ENCODE data around the gene ACSM3.

The ACSM3 gene

DNA sequence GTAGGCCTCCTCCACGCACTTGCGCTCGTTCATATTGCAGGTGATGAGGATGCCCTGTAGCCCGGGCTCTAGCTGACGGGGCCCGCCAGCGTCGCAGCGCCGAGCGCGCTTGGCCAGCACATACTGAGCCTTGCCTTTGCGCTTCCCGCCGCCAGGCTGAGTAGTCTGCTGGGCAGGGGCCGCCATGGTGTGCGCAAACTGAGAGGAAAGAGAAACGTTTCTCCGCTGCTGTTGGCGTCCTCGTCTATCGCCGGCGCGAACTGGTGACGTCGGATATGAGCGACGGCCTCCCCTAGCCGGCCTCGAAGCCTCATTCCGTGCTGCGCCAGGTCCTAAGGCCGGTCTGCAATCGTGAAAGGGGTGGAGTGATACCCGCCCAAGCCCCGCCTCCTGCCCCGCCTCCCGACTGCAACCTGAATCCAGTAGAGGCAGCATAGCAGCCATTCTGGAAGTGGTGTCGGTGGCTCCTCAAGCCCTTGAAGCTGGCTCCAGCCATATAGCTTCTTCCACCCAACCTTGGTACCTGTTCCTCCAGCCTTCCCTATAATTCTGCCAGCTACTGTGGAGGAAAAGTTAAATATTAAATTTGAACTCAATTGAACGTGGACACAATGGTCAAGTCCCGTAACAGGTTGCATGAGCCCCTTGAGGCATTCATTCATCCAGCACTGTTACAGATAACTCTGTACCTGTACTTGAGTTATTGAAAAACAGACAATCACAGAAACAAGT, 22.1 kb upstream of the ACSM3 start, which contains the start of gene THUMPD1:
Gene THUMPD1 (minus strand): TSS at position 265 of the 732 bp plus-strand sequence. CDS start 79 bp downstream, at position 186.
- peak within 1 kb of the TSS; percentile 96 for H3K23ac ChIP-seq (ENCODE audit: low read depth, low read length, poor library complexity)
- no peak within 1 kb of the TSS for H2BK12ac ChIP-seq (ENCODE audit: low read length)
- peak within 1 kb of the TSS; percentile 91 for H2BK5ac ChIP-seq (ENCODE audit: low read length)
- DNase-seq (ENCODE audit: low spot score) = peak; percentile 89
- no peak within 1 kb of the TSS for H4K91ac ChIP-seq (ENCODE audit: low read depth, low read length, poor library complexity)
- H3K4ac ChIP-seq (ENCODE audit: low read length) = no peak within 1 kb of the TSS
- peak within 1 kb of the TSS; percentile 99 for H3K18ac ChIP-seq (ENCODE audit: low read length)
- H3K79me1 ChIP-seq (ENCODE audit: low read depth, low read length) = no peaks in the 10 kb centered on the region
- H2AK5ac ChIP-seq (ENCODE audit: low read depth, low read length) = no peak within 1 kb of the TSS
- H3K4me1 ChIP-seq (ENCODE audit: control insufficient read depth in 2 of 2, insufficient read depth in 1 of 2, low read depth in 1 of 2, low read length in 2 of 2) = peaks cover 3% of the 10 kb centered on the region in 2 donors
- peak within 1 kb of the TSS; percentile 89 to 100 for H3K4me3 ChIP-seq (ENCODE audit: low read length in 2 of 2)
- H2BK15ac ChIP-seq (ENCODE audit: low read length) = no peak within 1 kb of the TSS
- peak within 1 kb of the TSS; percentile 76 for H3K27ac ChIP-seq (replicated peaks; ENCODE audit: low read length)
- H3K36me3 ChIP-seq (replicated peaks in 1 of 2; ENCODE audit: control insufficient read depth in 2 of 2, insufficient read depth in 2 of 2, low read length in 2 of 2) = peaks cover 8 to 33% of the 10 kb centered on the region in 2 donors
- H3K14ac ChIP-seq (ENCODE audit: low read length) = peak within 1 kb of the TSS; percentile 99
- H3K9me3 ChIP-seq (replicated peaks in 1 of 2; ENCODE audit: control insufficient read depth in 2 of 2, insufficient read depth in 1 of 2, low read depth in 1 of 2, low read length in 2 of 2) = peaks cover 0 to 2% of the 10 kb centered on the region in 2 donors
- H2AFZ ChIP-seq (ENCODE audit: low read length) = peak within 1 kb of the TSS; percentile 100
- peak within 1 kb of the TSS; percentile 49 for H4K8ac ChIP-seq (ENCODE audit: low read depth, low read length)
- no CpG with 5 or more reads among the region's 42 CpGs for WGBS, 2 donors (ENCODE audit: extremely low coverage in 2 of 2, insufficient read length in 2 of 2, insufficient replicate concordance in 1 of 2)
- no peaks in the 10 kb centered on the region for H3K27me3 ChIP-seq (ENCODE audit: control insufficient read depth in 3 of 3, insufficient read depth in 3 of 3, low read depth in 1 of 3, low read length in 3 of 3)
- H2BK120ac ChIP-seq (ENCODE audit: low read depth, low read length) = no peak within 1 kb of the TSS
- H3K4me2 ChIP-seq (ENCODE audit: insufficient read depth, low read length, poor library complexity, severe bottlenecking) = peak within 1 kb of the TSS; percentile 81
- peak within 1 kb of the TSS; percentile 100 for H3K9ac ChIP-seq (ENCODE audit: low read depth, low read length, poor library complexity)

DNA sequence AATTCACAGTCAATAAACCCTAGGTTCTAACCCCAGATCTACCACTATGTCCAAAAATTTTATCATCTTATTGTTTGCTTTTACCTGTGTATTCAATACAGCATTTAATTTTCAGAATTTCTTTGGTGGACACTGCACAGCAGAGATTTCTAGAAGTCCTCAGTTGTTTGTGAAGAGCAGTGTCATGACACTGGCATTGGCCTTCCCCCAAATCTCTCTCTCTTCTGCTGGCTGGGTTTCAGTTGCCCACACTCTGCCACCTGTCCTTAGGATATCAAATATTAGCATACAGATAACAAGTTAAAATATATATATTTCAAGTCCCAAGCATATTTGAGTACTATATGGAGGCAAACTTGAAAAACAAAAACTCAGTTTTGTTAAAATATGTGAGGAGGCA, 20.2 kb upstream of the ACSM3 start:
- H2AFZ ChIP-seq (ENCODE audit: low read length) = no peak overlapping the region
- H3K4ac ChIP-seq (ENCODE audit: low read length) = no peak overlapping the region
- no peak overlapping the region for H2BK15ac ChIP-seq (ENCODE audit: low read length)
- H3K36me3 ChIP-seq (replicated peaks in 1 of 2; ENCODE audit: control insufficient read depth in 2 of 2, insufficient read depth in 2 of 2, low read length in 2 of 2) = peaks cover 2 to 15% of the 10 kb centered on the region in 2 donors
- H3K27ac ChIP-seq (replicated peaks; ENCODE audit: low read length) = no peak overlapping the region
- H3K9ac ChIP-seq (ENCODE audit: low read depth, low read length, poor library complexity) = no peak overlapping the region
- H3K4me2 ChIP-seq (ENCODE audit: insufficient read depth, low read length, poor library complexity, severe bottlenecking) = no peak overlapping the region
- H3K79me1 ChIP-seq (ENCODE audit: low read depth, low read length) = no peaks in the 10 kb centered on the region
- H3K27me3 ChIP-seq (ENCODE audit: control insufficient read depth in 3 of 3, insufficient read depth in 3 of 3, low read depth in 1 of 3, low read length in 3 of 3) = no peaks in the 10 kb centered on the region
- H4K8ac ChIP-seq (ENCODE audit: low read depth, low read length) = no peak overlapping the region
- no peak overlapping the region for H4K91ac ChIP-seq (ENCODE audit: low read depth, low read length, poor library complexity)
- no peak overlapping the region for H2BK5ac ChIP-seq (ENCODE audit: low read length)
- peaks cover 0 to 2% of the 10 kb centered on the region in 2 donors for H3K9me3 ChIP-seq (replicated peaks in 1 of 2; ENCODE audit: control insufficient read depth in 2 of 2, insufficient read depth in 1 of 2, low read depth in 1 of 2, low read length in 2 of 2)
- H3K23ac ChIP-seq (ENCODE audit: low read depth, low read length, poor library complexity) = no peak overlapping the region
- H3K14ac ChIP-seq (ENCODE audit: low read length) = no peak overlapping the region
- H3K4me3 ChIP-seq (ENCODE audit: low read length in 2 of 2) = no peak overlapping the region
- H2BK12ac ChIP-seq (ENCODE audit: low read length) = no peak overlapping the region
- H2AK5ac ChIP-seq (ENCODE audit: low read depth, low read length) = no peak overlapping the region
- H2BK120ac ChIP-seq (ENCODE audit: low read depth, low read length) = no peak overlapping the region
- DNase-seq (ENCODE audit: low spot score) = no peak
- peaks cover 3% of the 10 kb centered on the region in 2 donors for H3K4me1 ChIP-seq (ENCODE audit: control insufficient read depth in 2 of 2, insufficient read depth in 1 of 2, low read depth in 1 of 2, low read length in 2 of 2)
- H3K18ac ChIP-seq (ENCODE audit: low read length) = no peak overlapping the region

DNA sequence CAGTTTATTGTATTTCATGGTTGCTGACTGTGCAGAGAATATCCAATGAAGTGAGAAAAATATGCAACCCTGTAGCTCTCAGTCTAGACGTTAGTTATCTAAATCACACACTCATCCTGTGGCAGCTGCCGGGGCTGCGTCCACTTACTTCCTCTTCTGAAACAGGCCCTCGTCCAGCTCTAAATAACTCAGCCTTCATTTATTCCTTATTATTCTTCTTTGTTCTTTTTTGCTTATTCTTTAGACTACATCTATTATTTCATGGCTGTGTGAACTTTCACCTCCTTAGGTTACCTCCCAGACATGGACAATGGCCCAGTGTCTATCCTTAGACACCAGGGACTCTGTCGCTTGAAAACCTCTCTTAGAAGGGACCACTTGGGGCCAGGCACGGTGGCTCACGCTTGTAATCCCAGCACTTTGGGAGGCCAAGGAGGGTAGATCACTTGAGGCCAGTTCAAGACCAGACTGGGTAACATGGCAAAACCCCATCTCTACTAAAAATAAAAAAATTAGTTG, 18.8 kb upstream of the ACSM3 start:
- no CpG with 5 or more reads among the region's 7 CpGs for WGBS, 2 donors (ENCODE audit: extremely low coverage in 2 of 2, insufficient read length in 2 of 2, insufficient replicate concordance in 1 of 2)
- no peak overlapping the region for H3K23ac ChIP-seq (ENCODE audit: low read depth, low read length, poor library complexity)

DNA sequence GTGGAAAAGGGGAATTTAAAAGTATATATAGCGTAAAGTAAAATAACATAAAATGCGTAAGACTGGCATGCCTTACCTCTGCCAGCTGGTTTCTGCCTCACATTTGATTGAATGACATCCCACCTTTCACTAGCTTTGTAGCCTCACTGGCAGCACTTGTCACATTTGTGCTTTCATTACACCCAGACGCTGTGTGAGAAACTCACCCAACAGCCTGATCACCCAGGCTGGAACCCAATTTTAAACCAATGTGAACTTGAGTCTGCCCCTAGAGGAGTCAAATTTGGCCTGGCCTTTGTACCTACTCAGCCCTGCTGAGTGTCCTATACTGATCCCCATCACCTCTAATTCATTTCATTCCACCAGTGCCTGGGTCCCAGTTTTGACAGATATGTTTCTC, 17.4 kb upstream of the ACSM3 start:
- H2AK5ac ChIP-seq (ENCODE audit: low read depth, low read length) = no peak overlapping the region
- no peak overlapping the region for H3K9ac ChIP-seq (ENCODE audit: low read depth, low read length, poor library complexity)
- H3K36me3 ChIP-seq (replicated peaks in 1 of 2; ENCODE audit: control insufficient read depth in 2 of 2, insufficient read depth in 2 of 2, low read length in 2 of 2) = no peaks in the 10 kb centered on the region
- H3K18ac ChIP-seq (ENCODE audit: low read length) = no peak overlapping the region
- H3K27me3 ChIP-seq (ENCODE audit: control insufficient read depth in 3 of 3, insufficient read depth in 3 of 3, low read depth in 1 of 3, low read length in 3 of 3) = peaks cover 0 to under 1% (median 0%) of the 10 kb centered on the region in 3 experiments
- H4K91ac ChIP-seq (ENCODE audit: low read depth, low read length, poor library complexity) = no peak overlapping the region
- H2BK5ac ChIP-seq (ENCODE audit: low read length) = no peak overlapping the region
- H3K9me3 ChIP-seq (replicated peaks in 1 of 2; ENCODE audit: control insufficient read depth in 2 of 2, insufficient read depth in 1 of 2, low read depth in 1 of 2, low read length in 2 of 2) = peaks cover 0 to 2% of the 10 kb centered on the region in 2 donors
- no peak overlapping the region for H3K4me2 ChIP-seq (ENCODE audit: insufficient read depth, low read length, poor library complexity, severe bottlenecking)
- no peak overlapping the region for H3K14ac ChIP-seq (ENCODE audit: low read length)
- H3K4me1 ChIP-seq (ENCODE audit: control insufficient read depth in 2 of 2, insufficient read depth in 1 of 2, low read depth in 1 of 2, low read length in 2 of 2) = no peaks in the 10 kb centered on the region
- no peak overlapping the region for H3K4me3 ChIP-seq (ENCODE audit: low read length in 2 of 2)
- H3K4ac ChIP-seq (ENCODE audit: low read length) = no peak overlapping the region
- no peak overlapping the region for H2BK15ac ChIP-seq (ENCODE audit: low read length)
- H3K79me1 ChIP-seq (ENCODE audit: low read depth, low read length) = no peaks in the 10 kb centered on the region
- no CpG with 5 or more reads among the region's 3 CpGs for WGBS, 2 donors (ENCODE audit: extremely low coverage in 2 of 2, insufficient read length in 2 of 2, insufficient replicate concordance in 1 of 2)
- H3K23ac ChIP-seq (ENCODE audit: low read depth, low read length, poor library complexity) = no peak overlapping the region
- H2AFZ ChIP-seq (ENCODE audit: low read length) = no peak overlapping the region
- H2BK12ac ChIP-seq (ENCODE audit: low read length) = no peak overlapping the region
- no peak overlapping the region for H4K8ac ChIP-seq (ENCODE audit: low read depth, low read length)
- H2BK120ac ChIP-seq (ENCODE audit: low read depth, low read length) = no peak overlapping the region
- no peak overlapping the region for H3K27ac ChIP-seq (replicated peaks; ENCODE audit: low read length)
- DNase-seq (ENCODE audit: low spot score) = no peak

More for the DNA sequence above, 18.8 kb upstream of the ACSM3 start:
- H2AFZ ChIP-seq (ENCODE audit: low read length) = no peak overlapping the region
- no peak for DNase-seq (ENCODE audit: low spot score)
- no peak overlapping the region for H3K27ac ChIP-seq (replicated peaks; ENCODE audit: low read length)
- H3K4me2 ChIP-seq (ENCODE audit: insufficient read depth, low read length, poor library complexity, severe bottlenecking) = no peak overlapping the region
- H2BK120ac ChIP-seq (ENCODE audit: low read depth, low read length) = no peak overlapping the region
- no peaks in the 10 kb centered on the region for H3K27me3 ChIP-seq (ENCODE audit: control insufficient read depth in 3 of 3, insufficient read depth in 3 of 3, low read depth in 1 of 3, low read length in 3 of 3)
- H2BK15ac ChIP-seq (ENCODE audit: low read length) = no peak overlapping the region
- H4K91ac ChIP-seq (ENCODE audit: low read depth, low read length, poor library complexity) = no peak overlapping the region
- no peak overlapping the region for H3K14ac ChIP-seq (ENCODE audit: low read length)
- H3K18ac ChIP-seq (ENCODE audit: low read length) = no peak overlapping the region
- peaks cover 0 to 2% of the 10 kb centered on the region in 2 donors for H3K9me3 ChIP-seq (replicated peaks in 1 of 2; ENCODE audit: control insufficient read depth in 2 of 2, insufficient read depth in 1 of 2, low read depth in 1 of 2, low read length in 2 of 2)
- H3K4ac ChIP-seq (ENCODE audit: low read length) = no peak overlapping the region
- H3K4me3 ChIP-seq (ENCODE audit: low read length in 2 of 2) = no peak overlapping the region
- H3K4me1 ChIP-seq (ENCODE audit: control insufficient read depth in 2 of 2, insufficient read depth in 1 of 2, low read depth in 1 of 2, low read length in 2 of 2) = peaks cover 3% of the 10 kb centered on the region in 2 donors
- no peak overlapping the region for H2AK5ac ChIP-seq (ENCODE audit: low read depth, low read length)
- no peak overlapping the region for H2BK12ac ChIP-seq (ENCODE audit: low read length)
- no peak overlapping the region for H4K8ac ChIP-seq (ENCODE audit: low read depth, low read length)
- H2BK5ac ChIP-seq (ENCODE audit: low read length) = no peak overlapping the region
- no peak overlapping the region for H3K9ac ChIP-seq (ENCODE audit: low read depth, low read length, poor library complexity)
- H3K36me3 ChIP-seq (replicated peaks in 1 of 2; ENCODE audit: control insufficient read depth in 2 of 2, insufficient read depth in 2 of 2, low read length in 2 of 2) = peaks cover 0 to 3% of the 10 kb centered on the region in 2 donors
- H3K79me1 ChIP-seq (ENCODE audit: low read depth, low read length) = no peaks in the 10 kb centered on the region

Measured in neuronal stem cell (in vitro differentiated cells).